OCI-LY3 (cell line): ENCODE measurements around the gene NOSTRIN.
"Not testable (repeated sequence)": the region's sequence is repeated elsewhere in the genome, so short reads cannot be mapped to it uniquely, and the experiment has no call there.

Source experiments
- CTCF ChIP-seq: fragments of 200-600, 300-600 bp; sonication (generic); IDR thresholded peaks from 2 replicates; pipeline ENCODE4 v1.5.1; 2014; ENCODE audit warnings: antibody characterized with exemption, low read length, low read depth
- EZH2phosphoT487 ChIP-seq: fragments of 200-600 bp; shearing (Covaris generic); IDR thresholded peaks from 2 replicates; pipeline ENCODE4 v1.6.1; 2018; ENCODE audit warnings: antibody characterized with exemption, mixed run types, low read depth

DNA sequence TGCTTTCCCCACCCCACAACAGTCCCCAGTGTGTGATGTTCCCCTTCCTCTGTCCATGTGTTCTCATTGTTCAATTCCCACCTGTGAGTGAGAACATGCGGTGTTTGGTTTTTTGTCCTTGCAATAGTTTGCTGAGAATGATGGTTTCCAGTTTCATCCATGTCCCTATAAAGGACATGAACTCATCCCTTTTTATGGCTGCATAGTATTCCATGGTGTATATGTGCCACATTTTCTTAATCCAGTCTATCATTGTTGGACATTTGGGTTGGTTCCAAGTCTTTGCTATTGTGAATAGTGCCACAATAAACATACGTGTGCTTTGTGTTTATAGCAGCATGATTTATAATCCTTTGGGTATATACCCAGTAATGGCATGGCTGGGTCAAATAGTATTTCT lies 11.3 kb upstream of the NOSTRIN start:
- TF ChIP-seq CTCF, EZH2phosphoT487: not testable (repeated sequence)
